H1 (cell line): Measurements from ENCODE around the gene BASP1.

ENCODE experiments used
- CHD2 ChIP-seq: IDR thresholded peaks from 2 replicates; pipeline ENCODE4 v1.6.1; 2012; ENCODE audit warnings: low read length, improper control_type of control experiment
- CTCF ChIP-seq, 3 experiments: IDR thresholded peaks; 1 replicate in 2 of 3; 2 replicates in 1 of 3; pipeline versions ENCODE4 v1.5.1 to v1.6.1; 2011; ENCODE audit warnings: low read length in 3 of 3, mild to moderate bottlenecking in 3 of 3, inconsistent platforms in 2 of 3, low read depth in 1 of 3, moderate library complexity in 1 of 3; ENCODE audit not compliant: insufficient read depth in 1 of 3; ENCODE audit errors: control extremely low read depth in 1 of 3
- EP300 ChIP-seq, 2 experiments: IDR thresholded peaks; 1 replicate in 1 of 2; 2 replicates in 1 of 2; pipeline ENCODE4 v1.6.1; 2011 to 2012; ENCODE audit warnings: low read depth in 2 of 2, low read length in 2 of 2, mild to moderate bottlenecking in 2 of 2, borderline replicate concordance in 1 of 2, inconsistent platforms in 1 of 2, moderate library complexity in 1 of 2
- EZH2 ChIP-seq: fragments of 200-600 bp; sonication (generic); IDR thresholded peaks from 2 replicates; pipeline ENCODE4 v1.7.1; 2012; ENCODE audit warnings: low read depth, mild to moderate bottlenecking, moderate library complexity, low read length, inconsistent platforms; ENCODE audit not compliant: severe bottlenecking
- KDM5A ChIP-seq: fragments of 200-600 bp; IDR thresholded peaks from 2 replicates; pipeline ENCODE4 v1.7.1; 2012; ENCODE audit warnings: mild to moderate bottlenecking, low read length, inconsistent platforms, mixed read lengths
- POLR2A ChIP-seq, 2 experiments: IDR thresholded peaks; 1 replicate in 1 of 2; 2 replicates in 1 of 2; pipeline ENCODE4 v1.6.1; 2011; ENCODE audit warnings: low read depth in 2 of 2, low read length in 2 of 2, mild to moderate bottlenecking in 2 of 2; ENCODE audit errors: control extremely low read depth in 1 of 2
- RAD21 ChIP-seq, 2 experiments: IDR thresholded peaks in 1 of 2; conservative IDR thresholded peaks in 1 of 2; 2 replicates each; pipeline ENCODE4 v1.6.1; 2011; ENCODE audit warnings: low read depth in 2 of 2, low read length in 2 of 2, improper control_type of control experiment in 1 of 2, inconsistent platforms in 1 of 2, mild to moderate bottlenecking in 1 of 2, moderate library complexity in 1 of 2
- RNF2 ChIP-seq: fragments of 200-900, 300-1000 bp; sonication (generic); IDR thresholded peaks from 2 replicates; pipeline ENCODE4 v1.7.1; 2016; ENCODE audit warnings: borderline replicate concordance, low read depth, mild to moderate bottlenecking, antibody characterized with exemption, low read length; ENCODE audit not compliant: poor library complexity, severe bottlenecking; ENCODE audit errors: missing control alignments
- SAP30 ChIP-seq: fragments of 300-600 bp; sonication (generic); IDR thresholded peaks from 2 replicates; pipeline ENCODE4 v1.7.1; 2012; ENCODE audit warnings: low read length, moderate library complexity, mild to moderate bottlenecking, inconsistent platforms; ENCODE audit not compliant: insufficient read depth, insufficient replicate concordance
- TCF12 ChIP-seq: IDR thresholded peaks from 2 replicates; pipeline ENCODE4 v1.6.1; 2011; ENCODE audit warnings: low read depth, mild to moderate bottlenecking, low read length

DNA sequence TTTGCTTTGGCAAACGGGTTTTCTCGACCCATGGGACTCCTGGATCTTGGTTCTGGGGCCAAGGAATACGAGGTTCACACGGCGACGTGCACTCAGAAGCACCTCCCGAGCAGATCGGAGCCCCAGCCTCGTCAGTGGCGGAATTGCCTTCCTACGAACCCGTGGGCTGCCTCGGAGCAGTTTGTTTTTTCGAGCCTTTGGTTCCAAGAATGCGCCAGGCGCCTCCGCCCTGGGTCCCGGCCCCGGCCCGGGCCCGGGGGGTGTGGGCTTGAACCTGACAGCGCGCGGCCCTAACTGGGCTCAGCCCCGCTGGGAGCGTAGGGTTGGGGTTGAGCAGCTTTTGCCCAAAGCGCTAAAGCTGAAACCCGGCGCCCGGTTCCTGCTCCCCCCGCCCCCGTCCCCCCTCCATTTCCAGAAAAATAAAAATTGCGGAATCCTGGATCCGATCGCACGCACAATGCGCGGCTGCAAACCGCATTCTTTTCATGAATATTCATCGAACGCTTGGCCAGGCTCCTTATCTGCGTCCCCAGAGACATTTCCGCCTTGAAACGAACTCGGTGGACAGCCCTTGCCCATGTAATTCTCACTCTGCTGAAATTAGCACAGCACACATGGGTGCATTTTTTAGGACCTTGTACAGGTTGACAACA lies 1.0 kb downstream of the BASP1 start:
- TF ChIP-seq EP300 (IDR thresholded peaks at IDR 0.05; ENCODE audit: borderline replicate concordance in 1 of 2, low read depth in 2 of 2, low read length in 2 of 2) (no peak), RNF2 (no peak), CTCF (IDR thresholded peaks at IDR 0.05; ENCODE audit: control extremely low read depth in 1 of 3, insufficient read depth in 1 of 3, low read depth in 1 of 3, low read length in 3 of 3) (no peak), SAP30 (peak; percentile 22), CHD2 (no peak), POLR2A (IDR thresholded peaks at IDR 0.05; ENCODE audit: control extremely low read depth in 1 of 2, low read depth in 2 of 2, low read length in 2 of 2) (no peak; a peak in 1 of 3 replicates), RAD21 (IDR thresholded peaks at IDR 0.05 in 1 of 2, conservative IDR thresholded peaks at IDR 0.05 in 1 of 2; ENCODE audit: low read depth in 2 of 2, low read length in 2 of 2) (no peak), TCF12 (no peak), EZH2 (no peak), KDM5A (no peak)
